ENCODE measurements around the gene PPP1R15A. TPM values are rescaled to one million over a fixed set of nuclear protein-coding genes. Genes with fewer than 3 reads are reported as not detected.
"Not testable (repeated sequence)": the region's sequence is repeated elsewhere in the genome, so short reads cannot be mapped to it uniquely, and the experiment has no call there.

PPP1R15A gene
- total RNA-seq, 6 donors from 2014 or later = 96.2 to 194 (median 114) TPM

- H3K27ac ChIP-seq = peak overlapping the region in 2 of 4 donors; percentile 1 to 25
- TF ChIP-seq POLR2AphosphoS5 (IDR thresholded peaks at IDR 0.05) = no peak
- no peak for TF ChIP-seq EP300 (IDR thresholded peaks at IDR 0.05)
- no peak for TF ChIP-seq POLR2A (IDR thresholded peaks at IDR 0.05)
- no peak for TF ChIP-seq CTCF (IDR thresholded peaks at IDR 0.05)
Measured at GRCh38 chr19:48881741-48882657, 9.8 kb downstream of the PPP1R15A start.

GRCh38 chr19:48883726-48884125 lies 11.5 kb downstream of the PPP1R15A start:
- Histone ChIP-seq H3K27me3 (no peaks in the 10 kb centered on the region), H3K4me1 (peaks cover under 1 to 15% (median 13%) of the 10 kb centered on the region in 4 donors), H3K27ac (no peak overlapping the region), H3K4me3 (no peak overlapping the region), H3K36me3 (no peaks in the 10 kb centered on the region), H3K9me3 (no peaks in the 10 kb centered on the region)
- TF ChIP-seq POLR2A (IDR thresholded peaks at IDR 0.05) = no peak
- TF ChIP-seq POLR2AphosphoS5 (IDR thresholded peaks at IDR 0.05) = no peak
- TF ChIP-seq EP300 (IDR thresholded peaks at IDR 0.05) = no peak
- TF ChIP-seq CTCF (IDR thresholded peaks at IDR 0.05) = no peak
- WGBS, 2 donors = 97% methylated on average over 7 of the region's 7 CpGs
- ATAC-seq (ENCODE audit: low FRiP score in 2 of 2) (no peak), DNase-seq (no peak)

More at GRCh38 chr19:48881741-48882657, 9.8 kb downstream of the PPP1R15A start:
- H3K36me3 ChIP-seq = peaks cover 0 to 15% (median 11%) of the 10 kb centered on the region in 4 donors
- ATAC-seq (ENCODE audit: low FRiP score in 2 of 2) = peak; percentile 58 to 71
- H3K4me1 ChIP-seq = peaks cover 10 to 28% (median 24%) of the 10 kb centered on the region in 4 donors
- DNase-seq = no peak
- H3K9me3 ChIP-seq = no peaks in the 10 kb centered on the region
- no peak overlapping the region for H3K4me3 ChIP-seq
- WGBS, 2 donors = 86 to 87% methylated on average over 28 to 30 of the region's 30 CpGs
- H3K27me3 ChIP-seq = no peaks in the 10 kb centered on the region

- Histone ChIP-seq H3K4me3 (no peak overlapping the region), H3K27me3 (no peaks in the 10 kb centered on the region), H3K27ac (no peak overlapping the region), H3K36me3 (no peaks in the 10 kb centered on the region), H3K4me1 (no peaks in the 10 kb centered on the region), H3K9me3 (no peaks in the 10 kb centered on the region)
- no peak for ATAC-seq (ENCODE audit: low FRiP score in 2 of 2)
- TF ChIP-seq CTCF (IDR thresholded peaks at IDR 0.05) = no peak
- TF ChIP-seq POLR2A (IDR thresholded peaks at IDR 0.05) = no peak
- no peak for TF ChIP-seq POLR2AphosphoS5 (IDR thresholded peaks at IDR 0.05)
- TF ChIP-seq EP300 (IDR thresholded peaks at IDR 0.05) = no peak
- 91 to 96% methylated on average over 20 to 21 of the region's 21 CpGs for WGBS, 2 donors
- peak in 1 of 2 donors; percentile 55 for DNase-seq
Measured at GRCh38 chr19:48887861-48888612, 15.8 kb downstream of the PPP1R15A start.

GRCh38 chr19:48889496-48889895 lies 17.3 kb downstream of the PPP1R15A start:
- whole genome bisulfite sequencing, 2 donors = 65 to 81% methylated on average over 2 to 3 of the region's 3 CpGs

GRCh38 chr19:48890551-48890950 lies 18.3 kb downstream of the PPP1R15A start:
- DNase-seq = no peak
- Histone ChIP-seq H3K9me3 (no peaks in the 10 kb centered on the region), H3K36me3 (no peaks in the 10 kb centered on the region), H3K27ac (no peak overlapping the region), H3K27me3 (no peaks in the 10 kb centered on the region), H3K4me3 (no peak overlapping the region), H3K4me1 (peaks cover 3 to 6% (median 4%) of the 10 kb centered on the region in 4 donors)
- no peak for ATAC-seq (ENCODE audit: low FRiP score in 2 of 2)
- no peak for TF ChIP-seq EP300 (IDR thresholded peaks at IDR 0.05)
- TF ChIP-seq CTCF (IDR thresholded peaks at IDR 0.05) = no peak
- no peak for TF ChIP-seq POLR2AphosphoS5 (IDR thresholded peaks at IDR 0.05)
- TF ChIP-seq POLR2A (IDR thresholded peaks at IDR 0.05) = no peak
- 79 to 88% methylated on average over 4 of the region's 4 CpGs for WGBS, 2 donors

More at GRCh38 chr19:48889496-48889895, 17.3 kb downstream of the PPP1R15A start:
- H3K4me3 ChIP-seq; DNase-seq; H3K4me1 ChIP-seq; H3K36me3 ChIP-seq; H3K27ac ChIP-seq; H3K27me3 ChIP-seq; H3K9me3 ChIP-seq; ATAC-seq (ENCODE audit: low FRiP score in 2 of 2): not testable (repeated sequence)

Measured in upper lobe of left lung (tissue), 6 donors.